Endothelial cell of umbilical vein (primary cell): ENCODE results near the gene VAV2.

Source experiments
- EZH2 ChIP-seq: IDR thresholded peaks from 2 replicates; pipeline ENCODE4 v1.6.1; 2012; ENCODE audit warnings: borderline replicate concordance, low read depth, mild to moderate bottlenecking, moderate library complexity, low read length, inconsistent platforms; ENCODE audit not compliant: severe bottlenecking
- FOS ChIP-seq: IDR thresholded peaks from 2 replicates; pipeline ENCODE4 v1.6.1; 2011; ENCODE audit warnings: mild to moderate bottlenecking, low read length, moderate library complexity, borderline replicate concordance; ENCODE audit not compliant: insufficient read depth
- JUN ChIP-seq: IDR thresholded peaks from 2 replicates; pipeline ENCODE4 v1.6.1; 2011; ENCODE audit warnings: borderline replicate concordance, low read depth; ENCODE audit not compliant: insufficient read length, insufficient read depth
- POLR2A ChIP-seq: IDR thresholded peaks from 2 replicates; pipeline ENCODE4 v1.6.1; 2012; ENCODE audit warnings: low read depth, mild to moderate bottlenecking, control low read depth, low read length
- POLR2AphosphoS5 ChIP-seq: IDR thresholded peaks from 2 replicates; pipeline ENCODE4 v1.6.1; 2012; ENCODE audit warnings: low read depth, mild to moderate bottlenecking, control low read depth, low read length, moderate library complexity; ENCODE audit not compliant: insufficient read depth
- TF ChIP-seq, protein P1 (sequence below): IDR thresholded peaks from 2 replicates; pipeline ENCODE4 v1.6.1; 2011; ENCODE audit not compliant: insufficient read depth, insufficient read length
- TF ChIP-seq, protein P2 (sequence below), 2 donors: IDR thresholded peaks; 1 replicate in 1 of 2; 2 replicates in 1 of 2; pipeline ENCODE4 v1.5.1; 2011; ENCODE audit warnings: low read length in 2 of 2, mild to moderate bottlenecking in 2 of 2, moderate library complexity in 2 of 2, control low read depth in 1 of 2, inconsistent platforms in 1 of 2, low read depth in 1 of 2; ENCODE audit not compliant: insufficient read depth in 1 of 2; ENCODE audit errors: extremely low read depth in 1 of 2

DNA sequence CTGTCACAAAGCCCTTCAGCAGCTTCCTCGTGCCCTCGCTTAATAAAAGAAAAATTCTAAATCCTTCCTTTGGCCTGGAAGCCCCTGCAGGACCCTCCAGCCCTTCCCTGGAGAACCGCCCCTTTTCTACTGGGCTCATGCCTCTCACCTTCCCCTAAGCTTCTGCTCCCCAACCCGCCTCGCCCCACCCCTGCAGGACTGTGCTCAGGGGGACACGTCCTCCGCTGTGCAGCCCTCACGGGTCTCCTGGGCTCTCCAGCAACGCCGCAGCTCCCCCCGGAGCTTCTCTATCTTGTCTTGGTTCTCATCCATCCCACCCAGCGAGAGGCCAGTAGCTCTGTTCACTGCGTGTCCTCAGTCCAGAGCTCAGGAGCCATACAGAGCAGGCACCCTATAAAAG is 188.4 kb downstream of the VAV2 start:
- TF ChIP-seq EZH2 (no peak), POLR2A (no peak), POLR2AphosphoS5 (no peak), JUN (no peak), FOS (no peak)
- TF ChIP-seq, protein P1, sequence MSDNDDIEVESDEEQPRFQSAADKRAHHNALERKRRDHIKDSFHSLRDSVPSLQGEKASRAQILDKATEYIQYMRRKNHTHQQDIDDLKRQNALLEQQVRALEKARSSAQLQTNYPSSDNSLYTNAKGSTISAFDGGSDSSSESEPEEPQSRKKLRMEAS = no peak
- TF ChIP-seq, protein P2, sequence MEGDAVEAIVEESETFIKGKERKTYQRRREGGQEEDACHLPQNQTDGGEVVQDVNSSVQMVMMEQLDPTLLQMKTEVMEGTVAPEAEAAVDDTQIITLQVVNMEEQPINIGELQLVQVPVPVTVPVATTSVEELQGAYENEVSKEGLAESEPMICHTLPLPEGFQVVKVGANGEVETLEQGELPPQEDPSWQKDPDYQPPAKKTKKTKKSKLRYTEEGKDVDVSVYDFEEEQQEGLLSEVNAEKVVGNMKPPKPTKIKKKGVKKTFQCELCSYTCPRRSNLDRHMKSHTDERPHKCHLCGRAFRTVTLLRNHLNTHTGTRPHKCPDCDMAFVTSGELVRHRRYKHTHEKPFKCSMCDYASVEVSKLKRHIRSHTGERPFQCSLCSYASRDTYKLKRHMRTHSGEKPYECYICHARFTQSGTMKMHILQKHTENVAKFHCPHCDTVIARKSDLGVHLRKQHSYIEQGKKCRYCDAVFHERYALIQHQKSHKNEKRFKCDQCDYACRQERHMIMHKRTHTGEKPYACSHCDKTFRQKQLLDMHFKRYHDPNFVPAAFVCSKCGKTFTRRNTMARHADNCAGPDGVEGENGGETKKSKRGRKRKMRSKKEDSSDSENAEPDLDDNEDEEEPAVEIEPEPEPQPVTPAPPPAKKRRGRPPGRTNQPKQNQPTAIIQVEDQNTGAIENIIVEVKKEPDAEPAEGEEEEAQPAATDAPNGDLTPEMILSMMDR (IDR thresholded peaks at IDR 0.05; ENCODE audit: extremely low read depth in 1 of 2, insufficient read depth in 1 of 2, low read depth in 1 of 2, low read length in 2 of 2) = no peak
